ENCODE results near the gene RNF169. TPM values are rescaled to one million over a fixed set of nuclear protein-coding genes. Genes with fewer than 3 reads are reported as not detected.
A peak's percentile ranks its signal among the peaks of the same experiment; 100 is the strongest.

Gene RNF169
- total RNA-seq, 2 experiments from 2014 or later, result 15.2 to 16.6 TPM

- no peaks in the 10 kb centered on the region for H3K9me3 Mint-ChIP-seq (ENCODE audit: insufficient read depth)
- POLR2A ChIA-PET, result no interaction called here
- peaks cover 5% of the 10 kb centered on the region for H3K27me3 Mint-ChIP-seq (ENCODE audit: low read depth)
- DNase-seq (no peak), ATAC-seq (no peak)
- H3K4me3 Mint-ChIP-seq, result no peak overlapping the region
- H3K4me1 Mint-ChIP-seq (ENCODE audit: low read depth), result no peaks in the 10 kb centered on the region
- CTCF ChIA-PET, result interaction anchor here (1.5 to 2.0 kb wide), 2 partner anchors 11 to 12 kb away, joined by 4 to 5 read pairs; no protein-coding TSS in a partner anchor
- H3K27ac Mint-ChIP-seq, result no peak overlapping the region
- H3K36me3 Mint-ChIP-seq (ENCODE audit: low read depth), result no peaks in the 10 kb centered on the region
These were observed 33.7 kb upstream of the RNF169 start for GRCh38 chr11:74714904-74715303.

- H3K4me1 Mint-ChIP-seq (ENCODE audit: low read depth), result no peaks in the 10 kb centered on the region
- no peak overlapping the region for H3K27ac Mint-ChIP-seq
- ChIA-PET CTCF (interaction anchor here (0.9 to 2.7 kb wide), 3 partner anchors 11 to 22 kb away, joined by 3 to 13 read pairs (median 5); no protein-coding TSS in a partner anchor), POLR2A (no interaction called here)
- DNase-seq (no peak), ATAC-seq (no peak)
- no peak overlapping the region for H3K4me3 Mint-ChIP-seq
- H3K9me3 Mint-ChIP-seq (ENCODE audit: insufficient read depth), result no peaks in the 10 kb centered on the region
- peaks cover 8% of the 10 kb centered on the region for H3K27me3 Mint-ChIP-seq (ENCODE audit: low read depth)
- H3K36me3 Mint-ChIP-seq (ENCODE audit: low read depth), result no peaks in the 10 kb centered on the region
These were observed 31.3 kb upstream of the RNF169 start for GRCh38 chr11:74717221-74717969.

GRCh38 chr11:74719011-74719410 lies 29.6 kb upstream of the RNF169 start:
- Mint-ChIP-seq H3K9me3 (ENCODE audit: insufficient read depth) (no peaks in the 10 kb centered on the region), H3K27me3 (ENCODE audit: low read depth) (peaks cover 13% of the 10 kb centered on the region), H3K4me3 (no peak overlapping the region), H3K4me1 (ENCODE audit: low read depth) (no peaks in the 10 kb centered on the region), H3K36me3 (ENCODE audit: low read depth) (no peaks in the 10 kb centered on the region), H3K27ac (no peak overlapping the region)
- DNase-seq (no peak), ATAC-seq (no peak)
- ChIA-PET POLR2A (no interaction called here), CTCF (interaction anchor here (2.7 kb wide), 1 partner anchor 17 kb away, joined by 13 read pairs; no protein-coding TSS in a partner anchor)

GRCh38 chr11:74720596-74721478 lies 27.8 kb upstream of the RNF169 start:
- Mint-ChIP-seq H3K4me3 (no peak overlapping the region), H3K4me1 (ENCODE audit: low read depth) (no peaks in the 10 kb centered on the region), H3K36me3 (ENCODE audit: low read depth) (no peaks in the 10 kb centered on the region), H3K27ac (no peak overlapping the region), H3K9me3 (ENCODE audit: insufficient read depth) (no peaks in the 10 kb centered on the region), H3K27me3 (ENCODE audit: low read depth) (peaks cover 19% of the 10 kb centered on the region)
- CTCF ChIA-PET, result interaction anchor here (0.9 to 1.4 kb wide), 2 partner anchors 18 to 19 kb away, joined by 3 read pairs; no protein-coding TSS in a partner anchor
- POLR2A ChIA-PET, result no interaction called here
- ATAC-seq (no peak), DNase-seq (no peak)

GRCh38 chr11:74721479-74721835 lies 27.2 kb upstream of the RNF169 start:
- no peaks in the 10 kb centered on the region for H3K36me3 Mint-ChIP-seq (ENCODE audit: low read depth)
- no peak overlapping the region for H3K27ac Mint-ChIP-seq
- peaks cover 19% of the 10 kb centered on the region for H3K27me3 Mint-ChIP-seq (ENCODE audit: low read depth)
- no peak overlapping the region for H3K4me3 Mint-ChIP-seq
- DNase-seq (no peak), ATAC-seq (no peak)
- H3K4me1 Mint-ChIP-seq (ENCODE audit: low read depth), result no peaks in the 10 kb centered on the region
- no peaks in the 10 kb centered on the region for H3K9me3 Mint-ChIP-seq (ENCODE audit: insufficient read depth)
- ChIA-PET CTCF (interaction anchor here (0.9 kb wide), 1 partner anchor 20 kb away, joined by 3 read pairs; no protein-coding TSS in a partner anchor), POLR2A (no interaction called here)

- ATAC-seq (no peak), DNase-seq (no peak)
- Mint-ChIP-seq H3K4me3 (no peak overlapping the region), H3K9me3 (ENCODE audit: insufficient read depth) (no peaks in the 10 kb centered on the region), H3K36me3 (ENCODE audit: low read depth) (no peaks in the 10 kb centered on the region), H3K4me1 (ENCODE audit: low read depth) (no peaks in the 10 kb centered on the region), H3K27ac (no peak overlapping the region), H3K27me3 (ENCODE audit: low read depth) (peaks cover 22% of the 10 kb centered on the region)
- POLR2A ChIA-PET, result no interaction called here
- CTCF ChIA-PET, result interaction anchor here (1.1 to 6.9 kb wide), 2 partner anchors 15 to 21 kb away, joined by 3 to 65 read pairs; no protein-coding TSS in a partner anchor
These were observed 25.1 kb upstream of the RNF169 start for GRCh38 chr11:74723511-74723910.

- H3K27me3 Mint-ChIP-seq (ENCODE audit: low read depth), result peaks cover 42% of the 10 kb centered on the region
- H3K27ac Mint-ChIP-seq, result no peak overlapping the region
- no peaks in the 10 kb centered on the region for H3K4me1 Mint-ChIP-seq (ENCODE audit: low read depth)
- no peaks in the 10 kb centered on the region for H3K9me3 Mint-ChIP-seq (ENCODE audit: insufficient read depth)
- POLR2A ChIA-PET, result no interaction called here
- ATAC-seq (no peak), DNase-seq (no peak)
- no peaks in the 10 kb centered on the region for H3K36me3 Mint-ChIP-seq (ENCODE audit: low read depth)
- no peak overlapping the region for H3K4me3 Mint-ChIP-seq
- CTCF ChIA-PET, result interaction anchor here (0.8 to 6.9 kb wide), 17 partner anchors 9 to 336 kb away, joined by 3 to 65 read pairs (median 4); partner anchors contain the start of gene POLD3
These were observed 22.9 kb upstream of the RNF169 start for GRCh38 chr11:74725701-74726100.

GRCh38 chr11:74726547-74727182 lies 22.0 kb upstream of the RNF169 start:
- Mint-ChIP-seq H3K9me3 (ENCODE audit: insufficient read depth) (no peaks in the 10 kb centered on the region), H3K36me3 (ENCODE audit: low read depth) (no peaks in the 10 kb centered on the region), H3K27ac (no peak overlapping the region), H3K4me1 (ENCODE audit: low read depth) (no peaks in the 10 kb centered on the region), H3K4me3 (no peak overlapping the region), H3K27me3 (ENCODE audit: low read depth) (peaks cover 47% of the 10 kb centered on the region)
- ChIA-PET CTCF (interaction anchor here (0.6 to 6.9 kb wide), 18 partner anchors 8 to 420 kb away, joined by 3 to 65 read pairs (median 4); partner anchors contain the start of gene POLD3), POLR2A (no interaction called here)
- DNase-seq (peak; percentile 67), ATAC-seq (peak; percentile 93)

GRCh38 chr11:74729397-74729796 lies 19.3 kb upstream of the RNF169 start:
- Mint-ChIP-seq H3K36me3 (ENCODE audit: low read depth) (no peaks in the 10 kb centered on the region), H3K4me3 (no peak overlapping the region), H3K27me3 (ENCODE audit: low read depth) (peaks cover 58% of the 10 kb centered on the region), H3K4me1 (ENCODE audit: low read depth) (no peaks in the 10 kb centered on the region), H3K27ac (no peak overlapping the region), H3K9me3 (ENCODE audit: insufficient read depth) (no peaks in the 10 kb centered on the region)
- ChIA-PET POLR2A (no interaction called here), CTCF (interaction anchor here (1.1 to 6.9 kb wide), 4 partner anchors 9 to 39 kb away, joined by 3 to 65 read pairs (median 4); no protein-coding TSS in a partner anchor)
- no peak for ATAC-seq
- no peak for DNase-seq

- POLR2A ChIA-PET, result no interaction called here
- CTCF ChIA-PET, result no interaction called here
These were observed 17.9 kb upstream of the RNF169 start for GRCh38 chr11:74730571-74731260.

More at GRCh38 chr11:74730571-74731260, 17.9 kb upstream of the RNF169 start:
- peaks cover 65% of the 10 kb centered on the region for H3K27me3 Mint-ChIP-seq (ENCODE audit: low read depth)
- ATAC-seq (no peak), DNase-seq (no peak)
- no peak overlapping the region for H3K27ac Mint-ChIP-seq
- H3K4me1 Mint-ChIP-seq (ENCODE audit: low read depth), result no peaks in the 10 kb centered on the region
- H3K36me3 Mint-ChIP-seq (ENCODE audit: low read depth), result no peaks in the 10 kb centered on the region
- no peak overlapping the region for H3K4me3 Mint-ChIP-seq
- H3K9me3 Mint-ChIP-seq (ENCODE audit: insufficient read depth), result no peaks in the 10 kb centered on the region

Data from activated CD8-positive, alpha-beta T cell treated with anti-CD3 and anti-CD28 coated beads, Interleukin-2, amount 10 ng/mL, durations not matched to agents 7 days and 5 days (primary cell).